Mucosa of stomach (tissue), 1 donor: ENCODE data around the gene STIM1.
"Not testable (repeated sequence)": the region's sequence is repeated elsewhere in the genome, so short reads cannot be mapped to it uniquely, and the experiment has no call there.

ENCODE experiments used
- H3K27me3 ChIP-seq: one replicate; pipeline ENCODE4 v1.7.0; 2013; ENCODE audit warnings: mild to moderate bottlenecking, low read length; ENCODE audit not compliant: control insufficient read depth, insufficient read depth
- H3K36me3 ChIP-seq: one replicate; pipeline ENCODE4 v1.7.0; 2013; ENCODE audit warnings: low read length; ENCODE audit not compliant: control insufficient read depth, insufficient read depth
- H3K4me1 ChIP-seq: one replicate; pipeline ENCODE4 v1.7.0; 2013; ENCODE audit warnings: mild to moderate bottlenecking, low read length; ENCODE audit not compliant: control insufficient read depth, insufficient read depth
- H3K4me3 ChIP-seq: one replicate; pipeline ENCODE4 v1.7.0; 2013; ENCODE audit warnings: low read length
- H3K9ac ChIP-seq: one replicate; pipeline ENCODE4 v1.7.0; 2013; ENCODE audit warnings: mild to moderate bottlenecking, low read length, moderate library complexity
- H3K9me3 ChIP-seq: one replicate; pipeline ENCODE4 v1.7.0; 2013; ENCODE audit warnings: mild to moderate bottlenecking, low read length, moderate library complexity; ENCODE audit not compliant: control insufficient read depth
- donor health status: Pancreatic carcinoma.

STIM1 gene

GRCh38 chr11:3880724-3881123 lies 25.3 kb downstream of the STIM1 start:
- H3K9me3 ChIP-seq = no peaks in the 10 kb centered on the region
- peaks cover 37% of the 10 kb centered on the region for H3K4me1 ChIP-seq
- H3K9ac ChIP-seq = peak overlapping the region; percentile 20
- no peaks in the 10 kb centered on the region for H3K36me3 ChIP-seq
- H3K27me3 ChIP-seq = no peaks in the 10 kb centered on the region
- no peak overlapping the region for H3K4me3 ChIP-seq

GRCh38 chr11:3882655-3883054 lies 27.2 kb downstream of the STIM1 start:
- H3K4me1 ChIP-seq = peaks cover 32% of the 10 kb centered on the region

DNA sequence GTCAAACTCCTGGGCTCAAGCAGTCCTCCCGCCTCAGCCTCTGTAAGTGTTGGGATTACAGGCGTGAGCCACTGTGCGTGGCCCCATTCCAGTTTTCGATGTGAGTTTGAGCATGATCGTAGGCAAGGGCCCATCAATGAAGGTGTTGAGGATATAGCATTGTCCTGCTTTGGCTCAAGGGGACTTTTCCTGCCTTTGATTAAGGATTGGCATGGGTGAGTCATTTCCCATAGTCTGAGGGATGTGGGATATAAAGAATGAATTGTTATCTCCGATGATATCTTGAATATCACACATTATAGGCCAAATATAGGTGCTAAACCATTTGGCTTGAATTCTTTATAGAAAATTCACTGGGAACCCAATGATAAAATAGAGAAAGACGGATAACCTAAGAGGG lies 30.4 kb downstream of the STIM1 start:
- H3K9me3 ChIP-seq = no peaks in the 10 kb centered on the region

More at GRCh38 chr11:3882655-3883054, 27.2 kb downstream of the STIM1 start:
- Histone ChIP-seq H3K9me3 (no peaks in the 10 kb centered on the region), H3K4me3 (no peak overlapping the region), H3K36me3 (no peaks in the 10 kb centered on the region), H3K27me3 (no peaks in the 10 kb centered on the region), H3K9ac (no peak overlapping the region)

DNA sequence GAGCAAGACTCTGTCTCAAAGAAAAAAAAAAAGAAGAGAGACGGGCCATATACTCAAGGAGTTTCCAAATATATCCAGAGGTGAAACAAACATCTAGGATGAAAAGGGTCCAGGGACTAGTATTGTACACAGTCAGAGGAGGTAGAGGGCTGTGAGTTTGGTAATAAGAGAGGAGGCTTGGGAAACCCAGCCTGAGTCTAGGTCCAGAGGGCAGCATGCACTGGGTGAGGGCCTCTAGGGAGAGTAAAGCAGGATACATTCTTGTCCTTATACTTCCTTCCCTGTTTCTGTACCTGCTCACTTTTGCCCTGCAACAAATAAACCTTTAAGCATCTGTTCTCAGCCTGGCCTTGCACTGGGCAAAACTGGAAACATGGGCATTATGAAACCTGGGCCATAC lies 31.5 kb downstream of the STIM1 start:
- Histone ChIP-seq H3K27me3 (no peaks in the 10 kb centered on the region), H3K9ac (no peak overlapping the region), H3K4me1 (no peaks in the 10 kb centered on the region), H3K36me3 (no peaks in the 10 kb centered on the region), H3K9me3 (no peaks in the 10 kb centered on the region), H3K4me3 (no peak overlapping the region)

More for the DNA sequence above, 30.4 kb downstream of the STIM1 start:
- H3K9ac ChIP-seq = no peak overlapping the region
- H3K27me3 ChIP-seq = no peaks in the 10 kb centered on the region
- H3K4me1 ChIP-seq = peaks cover under 1% of the 10 kb centered on the region
- H3K36me3 ChIP-seq = no peaks in the 10 kb centered on the region
- H3K4me3 ChIP-seq = no peak overlapping the region

DNA sequence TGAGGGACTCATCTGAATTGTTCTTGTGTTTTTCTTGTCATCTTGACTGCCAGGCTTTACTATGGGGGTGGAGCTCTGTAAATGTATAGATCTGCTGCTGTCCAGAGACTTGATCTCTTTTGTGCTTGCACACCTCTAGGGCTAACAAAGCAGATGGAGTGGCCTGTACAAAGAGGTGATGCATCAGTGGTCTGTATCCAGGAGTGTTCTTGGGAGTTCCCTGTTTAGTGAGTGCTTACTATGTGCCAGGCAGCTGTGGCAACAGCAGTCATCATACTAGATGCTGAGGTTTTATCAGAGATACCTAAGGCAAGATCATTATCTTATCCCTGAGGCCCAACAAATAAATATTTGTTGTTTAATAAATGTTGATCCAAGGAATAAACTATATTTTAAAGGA lies 33.4 kb downstream of the STIM1 start:
- Histone ChIP-seq H3K9me3 (no peaks in the 10 kb centered on the region), H3K9ac (no peak overlapping the region), H3K36me3 (no peaks in the 10 kb centered on the region), H3K27me3 (no peaks in the 10 kb centered on the region), H3K4me1 (no peaks in the 10 kb centered on the region), H3K4me3 (no peak overlapping the region)

- Histone ChIP-seq H3K27me3 (no peaks in the 10 kb centered on the region), H3K4me3 (no peak overlapping the region), H3K4me1 (peaks cover 5% of the 10 kb centered on the region), H3K9me3 (no peaks in the 10 kb centered on the region), H3K36me3 (no peaks in the 10 kb centered on the region), H3K9ac (no peak overlapping the region)
Measured at GRCh38 chr11:3890014-3890413, 34.5 kb downstream of the STIM1 start.

GRCh38 chr11:3890806-3891205 lies 35.3 kb downstream of the STIM1 start:
- no peak overlapping the region for H3K4me3 ChIP-seq
- H3K9ac ChIP-seq = no peak overlapping the region
- H3K4me1 ChIP-seq = peaks cover 5% of the 10 kb centered on the region
- H3K27me3 ChIP-seq = no peaks in the 10 kb centered on the region
- H3K9me3 ChIP-seq = no peaks in the 10 kb centered on the region
- H3K36me3 ChIP-seq = no peaks in the 10 kb centered on the region

GRCh38 chr11:3891751-3892150 lies 36.3 kb downstream of the STIM1 start:
- no peak overlapping the region for H3K4me3 ChIP-seq
- H3K4me1 ChIP-seq = peaks cover 5% of the 10 kb centered on the region
- no peaks in the 10 kb centered on the region for H3K27me3 ChIP-seq
- H3K36me3 ChIP-seq = no peaks in the 10 kb centered on the region
- H3K9me3 ChIP-seq = no peaks in the 10 kb centered on the region
- no peak overlapping the region for H3K9ac ChIP-seq

- no peak overlapping the region for H3K9ac ChIP-seq
- H3K36me3 ChIP-seq = no peaks in the 10 kb centered on the region
- H3K4me1 ChIP-seq = peaks cover 5% of the 10 kb centered on the region
- H3K4me3 ChIP-seq = no peak overlapping the region
- no peaks in the 10 kb centered on the region for H3K9me3 ChIP-seq
- no peaks in the 10 kb centered on the region for H3K27me3 ChIP-seq
Measured at GRCh38 chr11:3892156-3892555, 36.7 kb downstream of the STIM1 start.

- no peak overlapping the region for H3K9ac ChIP-seq
- H3K4me3 ChIP-seq = no peak overlapping the region
- H3K4me1 ChIP-seq = peaks cover 5% of the 10 kb centered on the region
- H3K27me3 ChIP-seq = no peaks in the 10 kb centered on the region
- no peaks in the 10 kb centered on the region for H3K36me3 ChIP-seq
- no peaks in the 10 kb centered on the region for H3K9me3 ChIP-seq
Measured at GRCh38 chr11:3893311-3893710, 37.8 kb downstream of the STIM1 start.

DNA sequence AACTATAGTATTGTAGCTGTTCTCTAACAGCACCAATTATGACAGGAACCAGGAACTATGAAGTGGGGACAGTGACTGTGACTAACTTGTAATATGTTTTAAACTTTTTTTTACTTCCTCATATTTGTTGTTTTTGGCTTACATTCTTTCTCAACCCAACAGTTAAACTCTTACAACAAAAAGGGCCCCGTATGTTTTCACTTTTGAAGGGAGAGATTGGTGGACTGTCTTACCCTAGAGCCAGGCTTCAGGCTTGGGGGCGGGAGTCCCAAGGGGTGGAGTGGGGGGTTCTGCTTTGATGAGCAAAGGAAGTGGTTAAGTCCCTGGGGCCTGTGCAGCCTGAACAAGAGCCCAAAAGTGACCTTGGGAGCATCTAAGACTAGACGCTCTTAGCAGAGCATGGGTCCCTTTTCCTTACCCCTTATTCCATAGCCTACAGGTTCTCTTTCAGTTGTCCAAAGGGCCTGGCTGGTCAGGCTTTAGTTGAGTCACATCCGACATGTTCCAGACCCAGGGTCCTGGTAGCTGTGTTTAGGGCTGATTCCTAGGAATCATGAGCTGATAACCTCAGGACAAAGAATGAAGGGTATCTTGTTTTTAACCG lies 38.8 kb downstream of the STIM1 start:
- Histone ChIP-seq H3K9ac (no peak overlapping the region), H3K36me3 (no peaks in the 10 kb centered on the region), H3K4me1 (peaks cover 5% of the 10 kb centered on the region), H3K4me3 (no peak overlapping the region), H3K27me3 (no peaks in the 10 kb centered on the region), H3K9me3 (no peaks in the 10 kb centered on the region)

GRCh38 chr11:3896644-3897043 lies 41.2 kb downstream of the STIM1 start:
- H3K4me3 ChIP-seq = no peak overlapping the region
- no peaks in the 10 kb centered on the region for H3K27me3 ChIP-seq
- no peaks in the 10 kb centered on the region for H3K36me3 ChIP-seq
- H3K4me1 ChIP-seq = peaks cover 7% of the 10 kb centered on the region
- H3K9ac ChIP-seq = no peak overlapping the region
- H3K9me3 ChIP-seq = no peaks in the 10 kb centered on the region

GRCh38 chr11:3900230-3900629 lies 44.8 kb downstream of the STIM1 start:
- H3K36me3 ChIP-seq, H3K4me3 ChIP-seq, H3K27me3 ChIP-seq, H3K9me3 ChIP-seq, H3K9ac ChIP-seq: not testable (repeated sequence)
- H3K4me1 ChIP-seq = peaks cover 24% of the 10 kb centered on the region
